ENCODE measurements around the gene CCDC66. TPM values are rescaled to one million over a fixed set of nuclear protein-coding genes. Genes with fewer than 3 reads are reported as not detected.

CCDC66 gene
- total and polyA plus RNA-seq, 4 donors = 5.9 to 51.5 (median 22.4) TPM

GRCh38 chr3:56629451-56629850, 72.5 kb downstream of the CCDC66 start:
- intact Hi-C loops (cut with DNase I) = no loop called here
- no peaks in the 10 kb centered on the region for H3K9me3 ChIP-seq (ENCODE audit: control insufficient read depth, low read length)
- peaks cover 0 to 2% of the 10 kb centered on the region in 2 donors for H3K36me3 ChIP-seq (ENCODE audit: control insufficient read depth in 1 of 2, insufficient read depth in 2 of 2, low read length in 1 of 2)
- ATAC-seq (ENCODE audit: low FRiP score) = no peak
- no peak overlapping the region for H3K27ac ChIP-seq (ENCODE audit: low read depth in 1 of 2, low read length in 2 of 2)
- no peak for DNase-seq
- no peaks in the 10 kb centered on the region for H3K27me3 ChIP-seq (ENCODE audit: control insufficient read depth in 1 of 2, insufficient read depth in 2 of 2, low read length in 1 of 2)
- no peak overlapping the region for H3K4me3 ChIP-seq (ENCODE audit: low read length in 2 of 2)
- H3K4me1 ChIP-seq (ENCODE audit: control insufficient read depth in 1 of 2, insufficient read depth in 2 of 2, low read length in 2 of 2) = no peaks in the 10 kb centered on the region

DNA sequence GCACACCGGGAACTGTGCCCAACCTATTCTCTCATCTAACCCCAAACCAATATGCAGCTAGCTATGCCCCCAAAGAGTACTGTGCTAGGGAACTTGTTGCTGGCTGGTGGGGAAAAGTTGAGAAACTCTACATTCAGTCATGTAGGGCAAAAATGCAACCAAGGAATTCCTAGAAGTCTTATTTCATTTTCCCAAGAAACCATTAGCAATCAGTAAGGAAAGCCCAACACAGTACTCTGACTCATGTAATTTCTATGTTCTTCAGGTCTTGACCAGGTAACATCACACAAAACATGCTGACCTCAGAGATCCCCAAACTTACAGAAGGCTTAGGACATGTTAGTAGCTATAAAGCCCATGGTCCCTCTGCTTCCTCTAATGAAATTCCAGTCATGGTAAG, 74.0 kb downstream of the CCDC66 start:
- no peaks in the 10 kb centered on the region for H3K4me1 ChIP-seq (ENCODE audit: control insufficient read depth in 1 of 2, insufficient read depth in 2 of 2, low read length in 2 of 2)
- no peaks in the 10 kb centered on the region for H3K9me3 ChIP-seq (ENCODE audit: control insufficient read depth, low read length)
- H3K4me3 ChIP-seq (ENCODE audit: low read length in 2 of 2) = no peak overlapping the region
- H3K36me3 ChIP-seq (ENCODE audit: control insufficient read depth in 1 of 2, insufficient read depth in 2 of 2, low read length in 1 of 2) = peaks cover 0 to 2% of the 10 kb centered on the region in 2 donors
- no peak for ATAC-seq (ENCODE audit: low FRiP score)
- DNase-seq = no peak
- H3K27ac ChIP-seq (ENCODE audit: low read depth in 1 of 2, low read length in 2 of 2) = no peak overlapping the region
- no peaks in the 10 kb centered on the region for H3K27me3 ChIP-seq (ENCODE audit: control insufficient read depth in 1 of 2, insufficient read depth in 2 of 2, low read length in 1 of 2)
- WGBS, 2 donors = 90 to 93% methylated on average over 1 of the region's 1 CpG
- intact Hi-C loops (cut with DNase I) = no loop called here

DNA sequence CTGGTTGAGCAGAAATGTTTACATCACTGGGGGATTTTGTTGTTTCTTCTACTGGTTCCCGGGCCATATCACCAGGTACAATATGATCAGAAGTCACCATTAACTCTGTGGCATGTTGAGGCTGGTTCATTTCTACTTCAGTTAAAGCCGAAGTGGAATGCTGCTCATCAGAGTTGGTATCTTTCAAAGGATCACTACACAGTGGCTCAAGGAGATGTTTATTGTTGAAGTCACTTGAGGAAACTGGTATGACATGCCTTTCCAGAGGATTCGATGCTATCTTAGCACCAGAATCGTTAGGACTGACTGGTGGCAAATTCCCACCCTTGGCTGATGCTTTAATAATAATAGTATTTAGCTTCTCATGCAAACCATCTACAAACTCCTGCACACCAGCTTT, 76.2 kb downstream of the CCDC66 start:
- no peaks in the 10 kb centered on the region for H3K27me3 ChIP-seq (ENCODE audit: control insufficient read depth in 1 of 2, insufficient read depth in 2 of 2, low read length in 1 of 2)
- H3K4me1 ChIP-seq (ENCODE audit: control insufficient read depth in 1 of 2, insufficient read depth in 2 of 2, low read length in 2 of 2) = no peaks in the 10 kb centered on the region
- no peak for ATAC-seq (ENCODE audit: low FRiP score)
- intact Hi-C loops (cut with DNase I) = no loop called here
- no peak for DNase-seq
- WGBS, 2 donors = 89% methylated on average over 4 of the region's 4 CpGs
- no peak overlapping the region for H3K27ac ChIP-seq (ENCODE audit: low read depth in 1 of 2, low read length in 2 of 2)
- peaks cover 0 to 2% of the 10 kb centered on the region in 2 donors for H3K36me3 ChIP-seq (ENCODE audit: control insufficient read depth in 1 of 2, insufficient read depth in 2 of 2, low read length in 1 of 2)
- H3K9me3 ChIP-seq (ENCODE audit: control insufficient read depth, low read length) = no peaks in the 10 kb centered on the region
- no peak overlapping the region for H3K4me3 ChIP-seq (ENCODE audit: low read length in 2 of 2)

DNA sequence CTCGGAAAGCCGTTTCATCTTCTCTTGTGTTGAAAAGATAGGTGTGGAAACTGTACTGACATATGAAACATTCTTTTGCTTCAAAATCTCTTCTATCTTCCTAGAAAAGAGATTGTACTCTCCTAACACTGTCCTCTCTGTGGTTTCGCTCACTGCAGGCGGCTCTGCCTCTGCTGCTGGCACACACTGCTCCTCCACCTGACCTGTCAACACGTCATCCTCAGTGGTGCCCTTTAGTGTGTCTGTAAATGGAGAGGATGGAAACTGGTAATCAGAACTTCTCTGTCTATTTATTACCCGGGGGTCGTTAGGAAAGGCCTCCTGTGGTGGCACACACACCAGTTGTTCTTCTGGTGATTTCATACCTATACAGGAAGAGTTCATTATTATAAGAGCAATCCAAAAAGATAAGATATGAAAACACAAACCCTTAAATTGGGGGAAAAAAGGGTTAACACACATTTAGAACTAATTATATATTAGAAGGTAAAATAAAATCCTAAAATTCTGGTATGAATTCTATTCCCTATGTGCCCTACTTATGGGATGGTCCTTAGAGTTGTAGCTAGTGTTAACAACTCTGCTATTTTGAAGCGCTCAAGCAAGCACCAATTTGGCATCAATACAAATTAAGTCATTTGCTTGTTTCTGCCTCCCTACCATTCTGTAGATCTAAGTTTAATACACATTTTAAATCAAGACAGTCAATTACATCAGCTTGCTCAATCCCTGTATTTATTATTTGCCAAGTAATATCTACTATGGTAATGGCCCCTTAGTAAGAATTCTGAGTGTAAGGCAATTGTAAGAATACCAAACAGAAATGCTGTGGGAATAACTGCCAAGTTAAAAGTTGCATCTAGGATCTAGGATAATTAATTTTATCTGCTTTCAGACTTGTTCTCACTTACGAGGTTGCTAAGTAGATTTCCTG, 76.9 kb downstream of the CCDC66 start:
- 86 to 87% methylated on average over 9 of the region's 9 CpGs for WGBS, 2 donors
- Histone ChIP-seq H3K27me3 (ENCODE audit: control insufficient read depth in 1 of 2, insufficient read depth in 2 of 2, low read length in 1 of 2) (no peaks in the 10 kb centered on the region), H3K9me3 (ENCODE audit: control insufficient read depth, low read length) (no peaks in the 10 kb centered on the region), H3K4me3 (ENCODE audit: low read length in 2 of 2) (no peak overlapping the region), H3K4me1 (ENCODE audit: control insufficient read depth in 1 of 2, insufficient read depth in 2 of 2, low read length in 2 of 2) (no peaks in the 10 kb centered on the region), H3K36me3 (ENCODE audit: control insufficient read depth in 1 of 2, insufficient read depth in 2 of 2, low read length in 1 of 2) (peaks cover 0 to 2% of the 10 kb centered on the region in 2 donors), H3K27ac (ENCODE audit: low read depth in 1 of 2, low read length in 2 of 2) (no peak overlapping the region)
- ATAC-seq (ENCODE audit: low FRiP score) = no peak
- no peak for DNase-seq
- intact Hi-C loops (cut with DNase I) = no loop called here

DNA sequence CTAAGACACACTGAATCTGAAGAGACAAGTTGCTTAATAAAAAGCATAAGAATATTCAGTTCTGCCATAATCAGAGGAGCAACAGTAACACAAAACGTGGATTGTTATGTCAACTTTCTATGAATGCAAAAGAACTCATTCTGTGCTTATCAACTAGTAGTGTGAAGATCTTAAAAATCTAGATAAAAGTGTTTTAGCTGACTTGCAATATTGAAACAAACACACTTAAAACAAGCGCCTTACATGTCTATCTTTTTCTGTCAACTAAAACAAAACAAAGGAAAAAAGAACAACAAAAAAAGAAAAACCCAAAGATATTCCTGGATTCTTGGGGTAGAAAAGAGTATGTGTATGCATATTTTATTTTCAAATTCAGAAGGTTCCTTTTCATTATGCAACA, 88.4 kb downstream of the CCDC66 start:
- intact Hi-C loops (cut with DNase I) = no loop called here
- ATAC-seq (ENCODE audit: low FRiP score) = no peak
- WGBS, 2 donors = 89 to 90% methylated on average over 2 of the region's 2 CpGs
- Histone ChIP-seq H3K4me1 (ENCODE audit: control insufficient read depth in 1 of 2, insufficient read depth in 2 of 2, low read length in 2 of 2) (peaks cover 0 to 1% of the 10 kb centered on the region in 2 donors), H3K27me3 (ENCODE audit: control insufficient read depth in 1 of 2, insufficient read depth in 2 of 2, low read length in 1 of 2) (no peaks in the 10 kb centered on the region), H3K36me3 (ENCODE audit: control insufficient read depth in 1 of 2, insufficient read depth in 2 of 2, low read length in 1 of 2) (peaks cover 0 to 6% of the 10 kb centered on the region in 2 donors), H3K4me3 (ENCODE audit: low read length in 2 of 2) (no peak overlapping the region), H3K9me3 (ENCODE audit: control insufficient read depth, low read length) (no peaks in the 10 kb centered on the region), H3K27ac (ENCODE audit: low read depth in 1 of 2, low read length in 2 of 2) (no peak overlapping the region)
- DNase-seq = no peak

- no peak overlapping the region for H3K27ac ChIP-seq (ENCODE audit: low read depth in 1 of 2, low read length in 2 of 2)
- no peak for DNase-seq
- H3K4me1 ChIP-seq (ENCODE audit: control insufficient read depth in 1 of 2, insufficient read depth in 2 of 2, low read length in 2 of 2) = peaks cover 0 to 1% of the 10 kb centered on the region in 2 donors
- H3K9me3 ChIP-seq (ENCODE audit: control insufficient read depth, low read length) = no peaks in the 10 kb centered on the region
- intact Hi-C loops (cut with DNase I) = no loop called here
- no peak for ATAC-seq (ENCODE audit: low FRiP score)
- H3K36me3 ChIP-seq (ENCODE audit: control insufficient read depth in 1 of 2, insufficient read depth in 2 of 2, low read length in 1 of 2) = peaks cover 6 to 7% of the 10 kb centered on the region in 2 donors
- H3K27me3 ChIP-seq (ENCODE audit: control insufficient read depth in 1 of 2, insufficient read depth in 2 of 2, low read length in 1 of 2) = no peaks in the 10 kb centered on the region
- H3K4me3 ChIP-seq (ENCODE audit: low read length in 2 of 2) = no peak overlapping the region
- WGBS, 2 donors = 92 to 100% methylated on average over 1 of the region's 1 CpG
Observed at GRCh38 chr3:56654460-56654859, 97.5 kb downstream of the CCDC66 start.

DNA sequence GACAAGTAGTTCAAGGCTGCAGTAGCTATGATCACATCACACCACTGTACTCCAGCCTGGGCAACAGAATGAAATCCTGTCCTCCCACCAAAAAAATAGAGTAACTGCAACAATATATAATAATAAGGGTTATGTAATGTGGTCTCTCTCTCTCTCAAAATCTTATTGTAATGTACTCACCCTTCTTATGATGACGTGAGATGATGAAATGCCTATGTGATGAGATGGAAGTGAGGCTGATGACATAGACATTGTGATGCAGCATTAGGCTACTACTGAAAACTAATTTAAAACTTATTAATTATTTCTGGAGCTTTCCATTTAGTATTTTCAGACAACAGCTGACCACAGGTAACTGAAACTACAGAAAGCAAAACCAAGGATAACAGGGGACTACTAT, 98.7 kb downstream of the CCDC66 start:
- H3K27me3 ChIP-seq (ENCODE audit: control insufficient read depth in 1 of 2, insufficient read depth in 2 of 2, low read length in 1 of 2) = no peaks in the 10 kb centered on the region
- H3K36me3 ChIP-seq (ENCODE audit: control insufficient read depth in 1 of 2, insufficient read depth in 2 of 2, low read length in 1 of 2) = peaks cover 6 to 7% of the 10 kb centered on the region in 2 donors
- 91 to 92% methylated on average over 1 of the region's 1 CpG for WGBS, 2 donors
- H3K27ac ChIP-seq (ENCODE audit: low read depth in 1 of 2, low read length in 2 of 2) = no peak overlapping the region
- H3K4me3 ChIP-seq (ENCODE audit: low read length in 2 of 2) = no peak overlapping the region
- DNase-seq = no peak
- no peaks in the 10 kb centered on the region for H3K9me3 ChIP-seq (ENCODE audit: control insufficient read depth, low read length)
- ATAC-seq (ENCODE audit: low FRiP score) = no peak
- H3K4me1 ChIP-seq (ENCODE audit: control insufficient read depth in 1 of 2, insufficient read depth in 2 of 2, low read length in 2 of 2) = no peaks in the 10 kb centered on the region
- intact Hi-C loops (cut with DNase I) = no loop called here

- ATAC-seq (ENCODE audit: low FRiP score) = no peak
- Histone ChIP-seq H3K36me3 (ENCODE audit: control insufficient read depth in 1 of 2, insufficient read depth in 2 of 2, low read length in 1 of 2) (peaks cover 9 to 10% of the 10 kb centered on the region in 2 donors), H3K27me3 (ENCODE audit: control insufficient read depth in 1 of 2, insufficient read depth in 2 of 2, low read length in 1 of 2) (no peaks in the 10 kb centered on the region), H3K9me3 (ENCODE audit: control insufficient read depth, low read length) (no peaks in the 10 kb centered on the region), H3K27ac (ENCODE audit: low read depth in 1 of 2, low read length in 2 of 2) (no peak overlapping the region), H3K4me1 (ENCODE audit: control insufficient read depth in 1 of 2, insufficient read depth in 2 of 2, low read length in 2 of 2) (no peaks in the 10 kb centered on the region), H3K4me3 (ENCODE audit: low read length in 2 of 2) (no peak overlapping the region)
- WGBS, 2 donors = 98% methylated on average over 2 of the region's 2 CpGs
- intact Hi-C loops (cut with DNase I) = no loop called here
- DNase-seq = no peak
Observed at GRCh38 chr3:56664823-56665222, 107.8 kb downstream of the CCDC66 start.

DNA sequence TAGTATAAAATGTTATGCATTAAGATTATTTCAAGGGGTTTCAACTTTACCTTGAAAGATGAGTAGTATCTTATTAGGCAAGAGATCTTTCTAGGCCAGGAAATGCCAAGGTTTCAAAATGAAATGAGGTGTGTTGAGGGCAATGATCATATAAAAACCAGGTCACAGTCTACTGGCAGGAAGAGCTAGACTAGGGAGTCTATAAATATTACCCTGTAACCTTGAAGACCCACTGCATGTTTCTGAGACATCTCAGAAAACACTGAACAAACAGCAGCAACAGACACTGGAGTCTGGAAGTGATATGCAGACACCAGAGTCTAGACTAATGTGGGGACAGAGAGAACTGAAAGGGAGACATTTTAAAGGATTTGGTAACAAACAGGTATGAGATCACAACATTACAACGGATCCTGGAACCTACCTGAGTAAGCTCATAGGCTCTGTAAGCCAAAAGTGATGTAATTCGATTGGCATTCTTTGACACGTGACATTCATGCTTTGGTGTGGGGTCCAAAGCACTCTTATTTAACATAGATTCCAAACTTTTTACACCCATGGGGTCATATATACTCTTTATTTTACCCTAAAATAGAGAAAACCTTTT, 111.1 kb downstream of the CCDC66 start:
- WGBS, 2 donors = 58 to 68% methylated on average over 3 of the region's 3 CpGs
- Histone ChIP-seq H3K27ac (ENCODE audit: low read depth in 1 of 2, low read length in 2 of 2) (no peak overlapping the region), H3K4me1 (ENCODE audit: control insufficient read depth in 1 of 2, insufficient read depth in 2 of 2, low read length in 2 of 2) (no peaks in the 10 kb centered on the region), H3K36me3 (ENCODE audit: control insufficient read depth in 1 of 2, insufficient read depth in 2 of 2, low read length in 1 of 2) (peaks cover 8 to 9% of the 10 kb centered on the region in 2 donors), H3K9me3 (ENCODE audit: control insufficient read depth, low read length) (no peaks in the 10 kb centered on the region), H3K4me3 (ENCODE audit: low read length in 2 of 2) (no peak overlapping the region), H3K27me3 (ENCODE audit: control insufficient read depth in 1 of 2, insufficient read depth in 2 of 2, low read length in 1 of 2) (no peaks in the 10 kb centered on the region)
- intact Hi-C loops (cut with DNase I) = no loop called here
- ATAC-seq (ENCODE audit: low FRiP score) (no peak), DNase-seq (no peak)
